Activated T-cell treated with anti-CD3 and anti-CD28 coated beads, Interleukin-2, amount 50 U/mL, for 24 hours (primary cell): ENCODE measurements around the gene ABCB4.
"Not testable (repeated sequence)": the region's sequence is repeated elsewhere in the genome, so short reads cannot be mapped to it uniquely, and the experiment has no call there.

Experiments
- DNase-seq: peaks from one replicate; pipeline ENCODE4 v3.0.0-alpha.2; 2020
- H3K27ac Mint-ChIP-seq: 2 replicates; pipeline ENCODE4 v1.8.0; 2020; ENCODE audit warnings: mild to moderate bottlenecking, mixed read lengths
- H3K27me3 Mint-ChIP-seq: 2 replicates; pipeline ENCODE4 v1.8.0; 2020; ENCODE audit warnings: mixed read lengths
- H3K36me3 Mint-ChIP-seq: 2 replicates; pipeline ENCODE4 v1.8.0; 2020; ENCODE audit warnings: low read depth, mixed read lengths
- H3K4me1 Mint-ChIP-seq: 2 replicates; pipeline ENCODE4 v1.8.0; 2020; ENCODE audit warnings: low read depth, mixed read lengths
- H3K4me3 Mint-ChIP-seq: 2 replicates; pipeline ENCODE4 v1.8.0; 2020; ENCODE audit warnings: mild to moderate bottlenecking, moderate library complexity, mixed read lengths
- H3K9me3 Mint-ChIP-seq: 2 replicates; pipeline ENCODE4 v1.8.0; 2020; ENCODE audit warnings: mixed read lengths

The ABCB4 gene

DNA sequence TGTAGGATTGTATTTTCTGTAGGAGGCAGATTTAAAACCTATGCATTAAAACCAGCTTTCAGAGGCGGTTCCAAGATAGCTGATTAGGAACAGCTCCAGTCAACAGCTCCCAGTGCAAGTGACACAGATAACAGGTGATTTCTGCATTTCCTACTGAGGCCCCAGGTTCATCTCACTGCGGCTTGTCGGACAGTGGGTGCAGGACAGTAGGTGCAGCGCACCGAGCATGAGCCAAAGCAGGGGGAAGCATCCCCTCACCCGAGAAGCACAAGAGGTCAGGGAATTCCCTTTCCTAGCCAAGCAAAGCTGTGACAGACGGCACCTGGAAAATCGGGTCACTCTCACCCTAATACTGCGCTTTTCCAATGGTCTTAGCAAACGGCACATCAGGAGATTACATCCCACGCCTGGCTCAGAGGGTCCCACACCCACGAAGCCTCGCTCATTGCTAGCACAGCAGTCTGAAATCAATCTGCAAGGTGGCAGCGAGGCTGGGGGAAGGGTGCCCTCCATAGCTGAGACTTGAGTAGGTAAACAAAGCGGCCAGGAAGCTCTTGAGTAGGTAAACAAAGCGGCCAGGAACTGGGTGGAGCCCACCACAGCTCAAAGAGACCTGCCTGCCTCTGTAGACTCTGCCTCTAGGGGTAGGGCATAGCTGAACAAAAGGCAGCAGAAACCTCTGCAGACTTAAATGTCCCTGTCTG, 10.5 kb downstream of the ABCB4 start:
- H3K4me3 Mint-ChIP-seq, H3K36me3 Mint-ChIP-seq, DNase-seq, H3K27ac Mint-ChIP-seq, H3K9me3 Mint-ChIP-seq, H3K4me1 Mint-ChIP-seq: not testable (repeated sequence)
- peaks cover 30% of the 10 kb centered on the region for H3K27me3 Mint-ChIP-seq

DNA sequence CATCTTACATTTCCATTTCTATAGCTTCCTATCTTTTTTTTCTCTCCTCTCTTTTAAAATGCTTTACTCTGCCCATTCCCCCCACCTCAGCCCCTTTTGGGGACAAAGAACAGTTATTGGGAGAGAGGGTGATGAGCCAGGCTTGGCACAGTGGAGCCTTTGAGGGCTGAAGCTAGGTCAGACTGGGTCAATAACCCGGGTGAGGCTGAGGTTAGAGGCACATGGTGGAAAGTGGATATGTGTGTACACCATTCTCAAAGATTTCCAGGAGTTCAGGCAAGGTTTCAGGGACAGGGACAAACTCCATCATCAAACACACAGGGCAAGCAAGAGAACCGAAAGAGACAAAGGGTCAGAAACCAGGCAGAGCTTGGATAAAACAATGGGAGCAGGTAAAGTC, 11.5 kb downstream of the ABCB4 start:
- Mint-ChIP-seq H3K27ac (no peak overlapping the region), H3K27me3 (peaks cover 33% of the 10 kb centered on the region), H3K4me3 (no peak overlapping the region), H3K4me1 (no peaks in the 10 kb centered on the region), H3K9me3 (no peaks in the 10 kb centered on the region), H3K36me3 (no peaks in the 10 kb centered on the region)
- DNase-seq: no peak

DNA sequence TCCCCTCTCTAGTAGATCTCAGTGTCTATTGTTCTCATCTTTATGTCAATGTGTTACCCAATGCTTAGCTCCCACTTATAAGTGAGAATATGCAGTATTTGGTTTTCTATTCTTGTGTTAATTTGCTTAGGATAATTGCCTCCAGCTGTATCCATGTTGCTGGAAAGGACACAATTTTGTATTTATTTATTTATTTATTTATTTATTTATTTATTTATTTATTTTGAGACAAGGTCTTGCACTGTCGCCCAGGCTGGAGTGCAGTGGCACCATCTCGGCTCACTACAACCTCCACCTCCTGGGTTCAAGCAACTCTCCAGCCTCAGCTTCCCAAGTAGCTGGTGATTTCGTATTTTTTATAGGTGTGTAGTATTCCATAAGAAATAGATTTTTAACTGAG, 15.0 kb downstream of the ABCB4 start:
- H3K9me3 Mint-ChIP-seq, H3K27ac Mint-ChIP-seq, DNase-seq, H3K4me3 Mint-ChIP-seq, H3K36me3 Mint-ChIP-seq, H3K4me1 Mint-ChIP-seq: not testable (repeated sequence)
- H3K27me3 Mint-ChIP-seq: peaks cover 23% of the 10 kb centered on the region

DNA sequence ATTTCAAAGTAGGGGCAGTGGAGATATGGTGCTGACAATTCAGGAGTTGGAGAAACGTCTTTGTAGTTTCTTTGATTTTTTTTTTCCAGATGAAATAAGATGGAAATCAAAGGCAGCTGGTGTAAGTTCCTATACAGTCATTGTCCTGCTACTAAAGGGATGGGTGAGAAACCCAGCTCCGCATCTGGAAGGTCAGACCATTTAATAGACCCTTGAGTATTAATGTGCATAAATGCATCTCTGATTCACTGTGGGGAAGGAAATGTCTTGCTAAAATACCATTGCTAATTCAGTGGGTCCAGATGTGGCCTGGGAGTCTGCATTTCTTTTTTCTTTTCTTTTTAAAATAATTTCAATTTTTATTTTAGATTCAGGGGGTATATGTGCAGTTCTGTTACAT, 15.5 kb downstream of the ABCB4 start:
- H3K4me1 Mint-ChIP-seq: no peaks in the 10 kb centered on the region
- H3K27me3 Mint-ChIP-seq: peaks cover 21% of the 10 kb centered on the region
- H3K36me3 Mint-ChIP-seq: no peaks in the 10 kb centered on the region
- no peak overlapping the region for H3K27ac Mint-ChIP-seq
- DNase-seq: no peak
- no peaks in the 10 kb centered on the region for H3K9me3 Mint-ChIP-seq
- H3K4me3 Mint-ChIP-seq: no peak overlapping the region

DNA sequence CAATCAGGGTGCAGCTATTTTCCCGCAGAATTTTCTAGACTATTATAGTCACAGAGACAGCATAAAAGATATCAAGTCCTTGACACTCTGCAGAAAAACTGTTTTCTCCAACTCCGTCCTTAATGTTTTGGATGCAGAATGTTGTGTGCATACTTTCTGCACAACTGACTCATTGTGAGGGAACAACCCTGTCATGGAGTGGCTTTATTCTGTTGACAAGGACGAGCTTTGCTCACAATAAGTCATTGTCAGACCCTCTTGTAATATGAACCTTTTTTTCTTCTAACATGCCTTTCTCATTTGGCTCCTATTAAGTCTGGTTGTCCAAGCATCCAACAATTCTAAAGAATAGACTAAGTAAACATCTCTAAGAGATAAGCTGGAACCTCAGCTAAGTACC, 17.3 kb downstream of the ABCB4 start:
- H3K4me3 Mint-ChIP-seq: no peak overlapping the region
- peaks cover 14% of the 10 kb centered on the region for H3K27me3 Mint-ChIP-seq
- H3K4me1 Mint-ChIP-seq: no peaks in the 10 kb centered on the region
- no peak overlapping the region for H3K27ac Mint-ChIP-seq
- DNase-seq: no peak
- H3K36me3 Mint-ChIP-seq: no peaks in the 10 kb centered on the region
- no peaks in the 10 kb centered on the region for H3K9me3 Mint-ChIP-seq

DNA sequence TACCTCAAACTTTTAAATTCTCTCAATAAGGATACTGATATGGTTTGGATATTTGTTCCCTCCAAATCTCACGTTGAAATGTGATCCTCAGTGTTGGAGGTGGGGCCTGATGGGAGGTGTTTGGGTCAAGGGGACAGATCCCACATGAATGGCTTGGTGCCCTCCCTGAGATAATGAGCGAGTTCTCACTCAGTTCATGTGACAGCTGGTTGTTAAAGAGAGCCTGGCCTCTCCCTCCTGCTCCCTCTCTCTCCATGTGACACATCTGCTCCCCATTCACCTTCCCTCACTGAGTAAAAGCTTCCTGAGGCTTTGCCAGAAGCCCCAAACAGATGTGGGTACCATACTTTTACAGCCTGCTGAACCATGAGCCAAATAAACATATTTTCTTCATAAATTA, 19.2 kb downstream of the ABCB4 start:
- no peak for DNase-seq
- no peaks in the 10 kb centered on the region for H3K4me1 Mint-ChIP-seq
- H3K9me3 Mint-ChIP-seq: no peaks in the 10 kb centered on the region
- H3K4me3 Mint-ChIP-seq: no peak overlapping the region
- H3K36me3 Mint-ChIP-seq: no peaks in the 10 kb centered on the region
- no peak overlapping the region for H3K27ac Mint-ChIP-seq
- peaks cover 14% of the 10 kb centered on the region for H3K27me3 Mint-ChIP-seq

DNA sequence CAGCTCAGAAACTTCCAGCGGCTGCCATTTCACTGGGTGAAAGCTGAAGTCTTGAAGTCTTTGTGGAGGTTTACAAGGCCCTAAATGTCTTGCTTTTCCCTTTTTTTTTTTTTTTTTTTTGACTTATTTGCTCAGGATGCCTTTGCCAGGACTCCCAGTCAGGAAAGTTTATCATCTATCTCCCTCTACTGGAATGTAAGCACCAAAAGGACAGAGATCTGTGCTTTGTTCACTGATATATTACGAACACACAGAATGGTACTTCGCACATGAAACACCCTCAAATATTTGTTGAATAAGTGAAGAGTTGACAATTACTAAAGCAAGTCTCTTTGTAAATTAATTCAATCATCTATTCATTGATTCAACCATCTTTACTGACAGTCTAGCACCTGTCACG, 23.2 kb downstream of the ABCB4 start:
- H3K36me3 Mint-ChIP-seq: no peaks in the 10 kb centered on the region
- H3K27me3 Mint-ChIP-seq: peaks cover 5% of the 10 kb centered on the region
- H3K4me3 Mint-ChIP-seq: no peak overlapping the region
- DNase-seq: no peak
- no peaks in the 10 kb centered on the region for H3K4me1 Mint-ChIP-seq
- no peak overlapping the region for H3K27ac Mint-ChIP-seq
- H3K9me3 Mint-ChIP-seq: no peaks in the 10 kb centered on the region

DNA sequence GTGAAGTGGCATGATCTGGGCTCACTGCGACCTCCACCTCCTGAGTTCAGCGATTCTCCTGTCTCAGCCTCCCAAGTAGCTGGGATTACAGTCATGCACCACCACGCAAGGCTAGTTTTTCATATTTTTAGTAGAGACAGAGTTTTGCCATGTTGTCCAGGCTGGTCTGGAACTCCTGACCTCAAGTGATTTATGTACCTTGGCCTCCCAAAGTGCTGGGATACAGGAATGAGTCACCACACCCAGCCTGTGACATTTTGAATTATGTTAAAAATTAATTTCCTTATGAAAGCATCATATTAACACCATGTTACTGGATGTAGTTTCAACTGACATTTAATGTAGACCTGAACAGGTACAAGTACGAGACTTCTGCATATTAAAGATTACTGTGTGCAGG, 24.3 kb downstream of the ABCB4 start:
- H3K36me3 Mint-ChIP-seq: no peaks in the 10 kb centered on the region
- no peaks in the 10 kb centered on the region for H3K4me1 Mint-ChIP-seq
- peaks cover 5% of the 10 kb centered on the region for H3K27me3 Mint-ChIP-seq
- no peaks in the 10 kb centered on the region for H3K9me3 Mint-ChIP-seq
- DNase-seq: no peak
- no peak overlapping the region for H3K4me3 Mint-ChIP-seq
- no peak overlapping the region for H3K27ac Mint-ChIP-seq

DNA sequence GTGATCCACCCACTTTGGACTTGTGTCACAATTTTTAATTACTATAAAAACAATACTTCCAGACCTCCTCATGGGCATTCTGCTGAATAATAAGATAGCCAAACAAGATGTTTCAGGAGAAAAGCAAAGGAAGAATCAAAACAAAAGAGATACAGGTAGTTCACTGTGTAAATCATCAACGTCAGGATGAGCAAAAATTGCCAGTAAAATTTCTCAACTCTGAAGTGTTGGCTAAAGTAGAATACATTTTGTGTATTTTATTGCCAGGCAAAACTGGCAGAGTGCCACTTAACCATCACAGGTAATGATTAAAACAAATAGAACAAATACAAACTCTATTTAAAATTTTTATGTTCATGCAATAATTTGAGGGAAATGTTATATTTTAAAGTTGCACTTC, 24.8 kb downstream of the ABCB4 start:
- Mint-ChIP-seq H3K27ac (no peak overlapping the region), H3K9me3 (no peaks in the 10 kb centered on the region), H3K4me3 (no peak overlapping the region), H3K27me3 (peaks cover 5% of the 10 kb centered on the region), H3K4me1 (no peaks in the 10 kb centered on the region), H3K36me3 (no peaks in the 10 kb centered on the region)
- no peak for DNase-seq

DNA sequence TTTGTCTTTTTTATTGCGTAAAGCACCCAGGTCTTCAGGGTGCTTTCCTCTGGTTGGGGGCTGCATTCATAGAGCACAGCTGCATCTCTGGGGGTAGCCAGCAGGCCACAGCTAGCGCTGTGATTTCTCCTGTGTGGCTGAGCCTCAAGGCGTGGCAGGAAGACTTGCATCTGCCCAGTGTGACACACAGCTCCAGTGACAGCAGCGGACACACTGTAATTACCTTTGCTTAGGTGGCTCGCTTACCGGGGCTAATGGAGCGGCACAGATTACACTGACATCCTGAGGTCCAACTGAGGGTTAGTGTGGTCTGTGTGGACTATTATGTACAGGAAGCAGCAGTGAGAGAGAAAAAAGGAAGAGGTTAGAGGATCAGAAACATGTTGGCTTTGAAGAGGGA, 27.1 kb downstream of the ABCB4 start:
- no peaks in the 10 kb centered on the region for H3K9me3 Mint-ChIP-seq
- H3K36me3 Mint-ChIP-seq: no peaks in the 10 kb centered on the region
- no peak overlapping the region for H3K4me3 Mint-ChIP-seq
- H3K27ac Mint-ChIP-seq: no peak overlapping the region
- DNase-seq: no peak
- H3K27me3 Mint-ChIP-seq: peaks cover 5% of the 10 kb centered on the region
- H3K4me1 Mint-ChIP-seq: no peaks in the 10 kb centered on the region

DNA sequence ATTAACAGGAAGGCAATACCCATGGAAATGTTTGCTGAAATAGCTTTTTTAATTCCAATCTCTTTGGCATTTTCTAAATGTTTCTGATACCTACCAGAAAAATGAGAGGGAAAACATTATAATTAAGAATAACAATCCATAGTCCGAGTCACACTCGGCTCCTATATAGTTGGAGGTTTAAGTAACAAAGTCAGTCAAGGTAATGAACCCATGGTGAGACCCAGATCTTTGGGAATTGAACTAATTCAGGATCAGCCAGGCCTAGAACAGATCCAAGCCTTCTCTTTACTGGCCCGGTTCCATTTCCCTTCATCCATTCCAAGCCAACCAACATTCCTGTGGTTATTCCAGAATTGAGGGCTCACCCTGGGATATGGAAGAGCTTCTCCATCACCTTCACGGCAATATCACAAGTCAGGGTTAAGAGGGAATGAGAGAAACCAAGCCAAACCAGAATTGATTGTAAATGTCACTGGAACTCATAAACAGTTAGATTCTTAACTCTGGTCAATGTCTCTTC, 28.3 kb downstream of the ABCB4 start:
- DNase-seq: no peak
- Mint-ChIP-seq H3K27ac (no peak overlapping the region), H3K36me3 (no peaks in the 10 kb centered on the region), H3K4me3 (no peak overlapping the region), H3K9me3 (no peaks in the 10 kb centered on the region), H3K27me3 (peaks cover 8% of the 10 kb centered on the region), H3K4me1 (no peaks in the 10 kb centered on the region)

DNA sequence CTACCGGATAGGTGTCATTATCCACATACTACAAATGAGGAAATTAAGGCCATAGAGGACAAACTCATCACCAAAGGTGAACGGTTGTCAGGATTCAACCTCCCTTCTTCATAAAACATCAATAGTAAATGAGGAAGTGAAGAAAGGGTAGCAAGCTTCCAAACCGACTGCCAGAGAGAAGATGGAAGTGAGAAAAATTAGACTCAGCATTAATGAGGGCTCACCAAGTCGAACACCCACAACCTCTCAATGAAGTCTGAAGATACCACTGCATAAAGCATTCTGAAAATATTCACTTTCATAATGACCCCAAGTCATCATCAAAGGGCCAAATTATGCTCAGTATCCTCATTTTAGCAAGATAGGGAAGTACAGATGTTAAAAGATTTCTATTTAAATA, 29.6 kb downstream of the ABCB4 start:
- Mint-ChIP-seq H3K36me3 (no peaks in the 10 kb centered on the region), H3K9me3 (no peaks in the 10 kb centered on the region), H3K4me3 (no peak overlapping the region), H3K27ac (no peak overlapping the region), H3K27me3 (peaks cover 8% of the 10 kb centered on the region), H3K4me1 (no peaks in the 10 kb centered on the region)
- DNase-seq: no peak

DNA sequence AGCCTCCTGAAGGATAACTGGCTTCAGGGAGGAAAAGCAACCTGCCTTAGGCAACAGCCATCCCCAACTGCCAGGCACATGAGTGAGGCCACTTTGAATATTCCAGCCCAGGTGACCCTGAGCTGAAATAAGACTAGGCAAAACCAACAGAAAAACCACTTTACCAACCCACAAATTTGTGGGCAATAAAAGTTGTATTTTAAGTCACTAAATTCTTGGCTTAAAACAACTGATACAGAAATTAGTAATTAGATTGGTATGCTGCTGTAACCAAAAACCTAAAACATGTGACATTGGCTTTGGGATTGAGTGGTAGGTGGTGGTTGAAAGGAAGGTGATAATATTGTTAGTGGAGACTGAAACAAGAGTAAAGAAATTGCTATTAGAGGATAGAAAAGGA, 39.9 kb downstream of the ABCB4 start:
- DNase-seq: no peak
- H3K36me3 Mint-ChIP-seq: no peaks in the 10 kb centered on the region
- no peaks in the 10 kb centered on the region for H3K4me1 Mint-ChIP-seq
- H3K27me3 Mint-ChIP-seq: peaks cover 3% of the 10 kb centered on the region
- H3K4me3 Mint-ChIP-seq: no peak overlapping the region
- no peaks in the 10 kb centered on the region for H3K9me3 Mint-ChIP-seq
- H3K27ac Mint-ChIP-seq: no peak overlapping the region

DNA sequence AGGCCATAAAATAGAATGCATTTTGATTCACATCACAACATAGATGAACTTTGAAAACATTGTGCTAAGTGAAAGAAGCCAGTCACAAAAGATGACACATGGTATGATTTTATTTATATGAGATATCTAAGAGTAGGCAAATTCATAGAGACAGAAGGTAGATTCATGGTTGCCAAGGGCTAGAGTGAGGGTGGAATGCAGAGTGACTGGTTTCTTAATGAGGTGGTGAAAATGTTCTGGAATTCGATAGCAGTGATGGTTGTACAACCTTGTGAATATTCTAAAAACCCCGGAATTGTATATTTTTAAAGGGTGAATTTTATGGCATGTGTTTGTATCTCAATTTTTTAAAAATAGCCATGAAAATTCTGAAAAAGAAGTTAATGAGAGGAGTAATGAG, 42.9 kb downstream of the ABCB4 start:
- no peaks in the 10 kb centered on the region for H3K4me1 Mint-ChIP-seq
- H3K27me3 Mint-ChIP-seq: peaks cover 13% of the 10 kb centered on the region
- H3K27ac Mint-ChIP-seq: no peak overlapping the region
- H3K36me3 Mint-ChIP-seq: no peaks in the 10 kb centered on the region
- no peak overlapping the region for H3K4me3 Mint-ChIP-seq
- no peak for DNase-seq
- H3K9me3 Mint-ChIP-seq: no peaks in the 10 kb centered on the region

DNA sequence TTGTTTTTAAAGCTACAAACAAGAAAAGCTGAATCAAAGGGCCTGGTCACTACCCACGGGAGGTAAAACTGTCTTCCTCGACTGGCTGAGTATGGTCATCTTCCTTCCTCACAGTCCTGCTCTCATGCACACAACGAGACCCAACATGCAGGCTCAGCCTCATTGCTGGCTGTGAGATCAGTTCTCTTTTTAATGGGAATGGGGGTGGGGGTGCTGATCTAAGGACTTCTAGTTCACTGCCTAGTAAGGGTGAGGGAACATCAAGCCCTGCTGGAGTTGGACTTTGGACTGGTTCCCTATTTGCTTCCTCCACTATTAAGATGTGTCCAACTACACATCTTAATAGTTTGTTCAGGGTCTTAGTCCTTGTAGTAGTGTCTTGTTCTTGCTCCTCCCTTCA, 48.2 kb downstream of the ABCB4 start:
- H3K9me3 Mint-ChIP-seq: no peaks in the 10 kb centered on the region
- H3K36me3 Mint-ChIP-seq: no peaks in the 10 kb centered on the region
- no peak for DNase-seq
- no peak overlapping the region for H3K27ac Mint-ChIP-seq
- peaks cover 17% of the 10 kb centered on the region for H3K27me3 Mint-ChIP-seq
- no peaks in the 10 kb centered on the region for H3K4me1 Mint-ChIP-seq
- no peak overlapping the region for H3K4me3 Mint-ChIP-seq

DNA sequence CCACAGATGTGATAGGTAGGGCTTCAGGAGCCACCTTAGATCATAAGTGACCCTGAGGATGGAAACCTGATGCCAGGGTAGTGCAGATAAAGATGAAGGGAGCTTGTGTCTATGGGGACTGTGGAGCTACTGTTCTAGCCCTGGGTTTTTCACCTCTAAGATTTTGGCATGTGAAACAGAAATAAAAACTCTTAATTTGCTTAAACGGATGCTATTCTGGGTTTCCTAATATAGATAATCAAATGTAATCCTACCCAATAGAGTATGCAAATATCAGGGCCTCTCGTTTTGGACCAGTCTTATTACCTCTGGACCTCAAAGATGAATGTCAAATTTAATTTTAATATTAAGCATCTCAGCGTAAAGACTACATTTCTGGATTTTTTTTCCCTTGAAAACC, 49.3 kb downstream of the ABCB4 start:
- Mint-ChIP-seq H3K4me3 (no peak overlapping the region), H3K27ac (no peak overlapping the region), H3K27me3 (peaks cover 17% of the 10 kb centered on the region), H3K4me1 (no peaks in the 10 kb centered on the region), H3K36me3 (no peaks in the 10 kb centered on the region), H3K9me3 (no peaks in the 10 kb centered on the region)
- no peak for DNase-seq
